Measurements from ENCODE around the gene SPRYD7.

Gene SPRYD7

GRCh38 chr13:49914947-49915346 is 21.2 kb downstream of the SPRYD7 start:
- no peak for TF ChIP-seq CTCF (conservative IDR thresholded peaks at IDR 0.05; ENCODE audit: low read depth, low read length)
- no peak overlapping the region for H3K4me3 ChIP-seq (ENCODE audit: low read length)
- DNase-seq (ENCODE audit: low read depth), result no peak

- peak; percentile 27 for TF ChIP-seq CTCF (conservative IDR thresholded peaks at IDR 0.05; ENCODE audit: low read depth, low read length)
- H3K4me3 ChIP-seq (ENCODE audit: low read length), result no peak overlapping the region
- DNase-seq (ENCODE audit: low read depth), result no peak
Measured at GRCh38 chr13:49908637-49909036, 27.5 kb downstream of the SPRYD7 start.

GRCh38 chr13:49904729-49905456 is 31.2 kb downstream of the SPRYD7 start:
- DNase-seq (ENCODE audit: low read depth), result no peak
- no peak overlapping the region for H3K4me3 ChIP-seq (ENCODE audit: low read length)
- no peak for TF ChIP-seq CTCF (conservative IDR thresholded peaks at IDR 0.05; ENCODE audit: low read depth, low read length)

- no peak overlapping the region for H3K4me3 ChIP-seq (ENCODE audit: low read length)
- DNase-seq (ENCODE audit: low read depth), result no peak
- no peak for TF ChIP-seq CTCF (conservative IDR thresholded peaks at IDR 0.05; ENCODE audit: low read depth, low read length)
Measured at GRCh38 chr13:49898792-49899191, 37.3 kb downstream of the SPRYD7 start.

- DNase-seq (ENCODE audit: low read depth), result no peak
- no peak overlapping the region for H3K4me3 ChIP-seq (ENCODE audit: low read length)
- no peak for TF ChIP-seq CTCF (conservative IDR thresholded peaks at IDR 0.05; ENCODE audit: low read depth, low read length)
Measured at GRCh38 chr13:49897713-49898112, 38.4 kb downstream of the SPRYD7 start.

- no peak overlapping the region for H3K4me3 ChIP-seq (ENCODE audit: low read length)
- no peak for DNase-seq (ENCODE audit: low read depth)
- TF ChIP-seq CTCF (conservative IDR thresholded peaks at IDR 0.05; ENCODE audit: low read depth, low read length), result no peak
Measured at GRCh38 chr13:49895826-49896225, 40.3 kb downstream of the SPRYD7 start.

- no peak for TF ChIP-seq CTCF (conservative IDR thresholded peaks at IDR 0.05; ENCODE audit: low read depth, low read length)
- no peak overlapping the region for H3K4me3 ChIP-seq (ENCODE audit: low read length)
- DNase-seq (ENCODE audit: low read depth), result no peak
Measured at GRCh38 chr13:49893591-49893990, 42.5 kb downstream of the SPRYD7 start.
